Measurements from ENCODE around the gene PTH2. TPM values are rescaled to one million over a fixed set of nuclear protein-coding genes. Genes with fewer than 3 reads are reported as not detected.
"Not testable (repeated sequence)": the region's sequence is repeated elsewhere in the genome, so short reads cannot be mapped to it uniquely, and the experiment has no call there.

Gene PTH2
- total RNA-seq, 1 experiment from 2014 or later, result not detected

- no peak for DNase-seq (ENCODE audit: extremely low read depth, low read depth)
Observed at GRCh38 chr19:49450405-49450804, 27.2 kb upstream of the PTH2 start.

- no peak for DNase-seq (ENCODE audit: extremely low read depth, low read depth)
Observed at GRCh38 chr19:49448432-49448786, 25.2 kb upstream of the PTH2 start.

DNA sequence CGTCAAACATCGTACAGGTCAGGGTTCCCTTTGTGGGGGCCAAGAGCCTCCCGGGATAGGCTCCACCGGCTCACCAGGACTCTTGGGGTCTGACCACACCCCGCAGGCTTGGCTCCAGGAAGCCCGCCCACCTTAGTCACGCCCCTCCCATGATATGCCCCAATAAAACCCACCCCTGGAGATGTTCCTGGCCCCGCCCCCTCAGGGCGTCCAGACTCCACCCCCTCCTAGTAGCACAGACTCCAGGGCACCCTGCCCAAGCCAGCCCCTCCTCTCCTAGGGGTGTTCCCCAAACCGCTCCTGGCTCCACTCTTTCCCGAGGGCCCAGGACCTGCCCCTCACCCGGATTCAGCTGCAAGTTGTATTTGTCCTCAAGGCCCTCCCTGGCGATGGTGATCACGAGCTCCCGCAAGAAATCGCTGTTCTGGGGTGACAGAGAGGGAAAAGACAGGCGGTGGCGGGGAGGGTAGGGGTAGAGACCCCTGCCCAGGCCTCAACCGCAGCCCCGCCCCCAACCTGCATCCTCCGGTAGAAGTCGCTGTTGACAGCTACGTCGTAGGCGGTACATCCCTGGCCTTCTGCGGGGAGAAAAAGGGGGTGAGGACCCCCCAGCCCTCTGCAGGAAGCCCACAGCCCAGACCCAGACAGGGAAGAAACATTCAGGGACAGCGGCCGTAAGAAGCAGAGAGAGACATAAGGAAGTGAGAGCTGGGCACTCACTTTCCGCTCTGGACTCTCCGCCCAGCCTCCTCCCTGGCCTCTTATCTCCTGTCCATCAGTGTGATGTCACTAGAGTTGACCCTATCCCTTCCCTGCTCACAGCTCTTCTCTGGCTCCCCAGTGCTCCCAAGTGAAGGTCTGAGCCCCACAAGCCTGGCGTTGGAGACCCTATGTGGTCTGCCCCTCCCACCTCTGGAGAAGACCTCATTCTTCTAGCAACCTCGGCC is 24.5 kb upstream of the PTH2 start:
- no peak for DNase-seq (ENCODE audit: extremely low read depth, low read depth)

GRCh38 chr19:49445997-49446396 is 22.8 kb upstream of the PTH2 start:
- DNase-seq (ENCODE audit: extremely low read depth, low read depth), result no peak

DNA sequence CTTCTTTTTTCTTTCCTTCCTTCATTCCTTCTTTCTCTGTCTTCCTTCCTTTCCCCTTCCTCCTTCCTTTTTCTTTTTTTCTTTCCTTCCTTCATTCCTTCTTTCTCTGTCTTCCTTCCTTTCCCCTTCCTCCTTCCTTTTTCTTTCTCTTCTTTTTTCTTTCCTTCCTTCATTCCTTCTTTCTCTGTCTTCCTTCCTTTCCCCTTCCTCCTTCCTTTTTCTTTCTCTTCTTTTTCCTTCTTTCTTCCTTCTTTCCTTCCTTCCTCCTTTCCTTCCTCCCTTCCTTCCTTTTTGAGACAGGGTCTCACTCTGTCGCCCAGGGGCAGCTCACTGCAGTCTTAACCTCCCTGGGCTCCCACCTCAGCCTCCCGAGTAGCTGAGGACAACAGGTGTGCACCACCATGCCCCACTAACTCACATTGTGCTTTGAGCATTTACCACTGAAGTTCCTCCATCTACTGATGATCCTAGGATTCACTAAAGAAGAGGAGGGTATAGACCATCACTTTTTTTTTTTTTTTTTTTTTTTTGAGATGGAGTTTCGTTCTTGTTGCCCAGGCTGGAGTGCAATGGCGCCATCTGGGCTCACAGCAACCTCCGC is 21.0 kb upstream of the PTH2 start:
- DNase-seq (ENCODE audit: extremely low read depth, low read depth), result not testable (repeated sequence)

DNA sequence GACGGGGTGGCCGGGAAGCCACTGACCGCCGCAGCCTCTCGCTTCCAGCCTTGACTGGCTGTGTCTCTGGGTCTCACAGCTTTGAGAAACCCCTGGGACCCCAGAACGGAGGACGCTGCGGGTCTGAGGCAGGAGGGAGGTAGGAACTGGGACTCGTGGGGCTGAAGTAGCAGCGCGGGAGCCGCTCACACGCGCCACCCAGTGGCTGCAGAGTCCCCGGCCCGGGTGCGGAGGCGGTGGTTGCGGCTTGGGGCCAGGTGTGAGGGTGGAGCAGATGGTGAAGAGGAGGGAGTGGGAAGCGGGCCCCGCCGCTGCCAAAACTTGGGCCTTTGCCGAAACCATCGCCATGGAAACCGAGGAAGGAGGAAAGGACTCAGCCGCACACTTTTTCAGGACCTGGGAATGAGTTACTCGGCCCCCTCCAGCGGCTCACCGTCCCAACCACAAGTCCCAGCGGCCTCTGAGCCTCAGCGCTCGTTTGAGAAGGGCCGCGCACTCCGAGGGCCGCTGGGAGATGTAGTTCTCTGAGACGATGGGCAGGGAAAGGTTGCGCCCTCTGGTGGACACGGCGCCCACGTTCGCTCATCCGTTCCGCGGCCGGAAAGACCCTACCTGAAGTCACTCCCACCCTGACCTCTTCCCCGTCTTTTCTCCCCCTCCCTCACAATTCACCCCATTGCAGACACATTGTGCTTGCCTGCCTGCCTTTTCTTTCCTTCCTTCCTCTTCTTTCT is 20.3 kb upstream of the PTH2 start:
- peak; percentile 88 for DNase-seq (ENCODE audit: extremely low read depth, low read depth)

DNA sequence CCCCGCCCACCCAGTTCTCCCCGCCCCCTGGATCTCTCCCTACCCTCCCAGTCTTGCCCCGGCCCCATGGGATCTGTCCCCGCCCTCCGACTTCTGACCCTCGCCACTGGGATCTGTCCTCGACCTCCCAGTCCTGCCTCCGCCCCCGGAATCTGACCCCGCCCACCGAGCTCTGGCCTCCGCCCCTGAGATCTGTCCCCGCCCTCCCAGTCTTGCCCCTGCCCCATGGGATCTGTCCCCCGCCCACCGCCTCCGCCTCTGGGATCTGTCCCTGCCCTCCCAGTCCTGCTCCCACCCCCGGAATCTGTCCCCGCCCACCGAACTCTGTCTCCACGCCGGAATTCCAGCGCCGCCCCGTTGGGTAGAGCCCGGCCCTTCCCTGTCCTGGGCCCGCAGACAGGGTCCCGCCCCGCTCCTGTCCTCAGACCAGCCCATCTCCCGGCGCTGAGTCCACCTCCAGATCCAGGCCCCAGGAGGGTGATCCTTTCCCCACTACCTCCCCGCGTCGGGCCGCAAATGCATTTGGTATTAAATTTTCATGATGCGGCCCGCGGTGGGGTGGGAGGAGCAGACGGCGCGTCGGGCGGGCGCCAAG is 19.6 kb upstream of the PTH2 start:
- DNase-seq (ENCODE audit: extremely low read depth, low read depth), result peak; percentile 85

- DNase-seq (ENCODE audit: extremely low read depth, low read depth), result no peak
Observed at GRCh38 chr19:49442354-49442753, 19.1 kb upstream of the PTH2 start.

GRCh38 chr19:49441960-49442350 is 18.7 kb upstream of the PTH2 start:
- no peak for DNase-seq (ENCODE audit: extremely low read depth, low read depth)

DNA sequence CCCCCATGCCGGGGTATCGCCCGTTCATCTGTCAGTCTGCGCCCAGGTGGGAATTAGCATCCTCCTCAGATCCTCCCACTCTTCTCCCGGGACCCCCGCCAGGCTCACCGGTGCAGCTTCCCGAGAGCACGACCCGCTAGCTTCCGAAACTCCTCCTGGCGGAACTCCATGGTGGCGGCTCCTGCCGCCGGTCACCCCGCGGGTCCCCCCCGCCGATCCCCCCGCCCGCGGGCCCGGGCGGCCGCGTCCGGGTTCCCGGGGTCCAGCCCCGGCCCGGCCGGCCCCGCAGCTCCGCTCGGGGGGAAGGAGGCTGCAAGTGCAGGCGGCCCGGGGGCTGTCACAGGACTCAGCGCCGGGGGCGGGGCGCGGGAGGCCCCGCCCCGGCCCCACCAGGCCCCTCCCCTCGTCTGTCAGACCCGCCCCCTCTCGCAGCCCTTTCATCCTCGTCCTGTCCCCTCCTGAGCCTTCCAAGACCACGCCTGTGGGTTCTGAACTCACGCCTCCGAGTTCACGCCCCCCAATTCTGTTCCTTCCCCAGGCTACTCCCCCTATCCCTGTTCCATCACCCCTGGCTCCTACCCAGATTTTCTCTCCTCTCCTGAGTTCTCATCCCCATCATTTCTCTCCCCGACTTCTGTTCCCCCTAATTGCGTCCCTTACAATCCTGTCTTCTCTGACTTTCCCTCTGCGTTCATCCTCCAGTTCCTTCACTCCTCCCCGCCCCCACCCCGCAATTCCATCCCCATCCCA is 18.1 kb upstream of the PTH2 start, which contains the start of gene SLC17A7:
TSS of gene SLC17A7 (minus strand) at position 318 of the 750 bp plus-strand sequence. CDS start at position 170, 148 bp downstream.
- DNase-seq (ENCODE audit: extremely low read depth, low read depth), result no peak

GRCh38 chr19:49440439-49441209 is 17.4 kb upstream of the PTH2 start:
- DNase-seq (ENCODE audit: extremely low read depth, low read depth), result no peak

GRCh38 chr19:49439836-49440235 is 16.6 kb upstream of the PTH2 start:
- no peak for DNase-seq (ENCODE audit: extremely low read depth, low read depth)

DNA sequence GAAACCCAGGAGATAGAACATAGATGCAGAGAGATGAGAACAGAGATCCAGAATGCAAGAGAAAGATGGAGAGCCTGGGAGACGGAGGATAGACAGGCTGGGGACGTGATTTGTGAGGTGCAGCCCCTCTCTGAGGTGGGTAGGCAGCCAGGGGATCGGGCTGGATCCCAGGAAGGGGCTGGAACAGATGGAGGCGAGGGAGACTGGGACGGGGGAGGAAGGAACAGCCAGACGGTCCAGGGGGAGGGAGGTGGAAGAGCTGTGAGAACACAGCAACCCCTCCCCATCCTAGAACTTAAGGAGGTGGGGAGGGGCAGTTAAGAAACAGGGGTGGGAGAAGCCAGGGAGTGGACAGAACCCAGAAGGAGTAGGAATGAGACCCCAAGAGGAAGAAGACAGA is 15.0 kb upstream of the PTH2 start:
- DNase-seq (ENCODE audit: extremely low read depth, low read depth), result no peak

DNA sequence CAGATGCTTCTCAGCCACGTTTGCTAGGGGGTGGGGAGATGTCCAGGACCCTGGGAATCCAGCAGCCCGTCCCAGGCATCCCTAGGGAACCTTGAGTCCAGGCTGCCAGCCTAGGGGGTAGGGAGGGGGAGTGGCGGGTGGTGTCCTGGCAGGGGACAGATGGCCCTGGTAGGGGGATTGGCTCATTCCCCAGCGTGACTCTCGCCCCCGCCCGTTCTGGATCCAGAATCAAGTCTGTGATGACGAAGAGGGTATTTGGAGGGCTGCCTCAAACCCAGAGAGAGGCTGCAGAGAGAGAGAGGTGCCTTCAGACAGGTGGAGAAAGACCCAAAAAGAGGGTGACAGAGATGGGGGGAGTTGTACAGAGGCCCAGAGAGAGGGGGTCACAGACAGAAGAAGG is 14.0 kb upstream of the PTH2 start:
- DNase-seq (ENCODE audit: extremely low read depth, low read depth), result no peak

DNA sequence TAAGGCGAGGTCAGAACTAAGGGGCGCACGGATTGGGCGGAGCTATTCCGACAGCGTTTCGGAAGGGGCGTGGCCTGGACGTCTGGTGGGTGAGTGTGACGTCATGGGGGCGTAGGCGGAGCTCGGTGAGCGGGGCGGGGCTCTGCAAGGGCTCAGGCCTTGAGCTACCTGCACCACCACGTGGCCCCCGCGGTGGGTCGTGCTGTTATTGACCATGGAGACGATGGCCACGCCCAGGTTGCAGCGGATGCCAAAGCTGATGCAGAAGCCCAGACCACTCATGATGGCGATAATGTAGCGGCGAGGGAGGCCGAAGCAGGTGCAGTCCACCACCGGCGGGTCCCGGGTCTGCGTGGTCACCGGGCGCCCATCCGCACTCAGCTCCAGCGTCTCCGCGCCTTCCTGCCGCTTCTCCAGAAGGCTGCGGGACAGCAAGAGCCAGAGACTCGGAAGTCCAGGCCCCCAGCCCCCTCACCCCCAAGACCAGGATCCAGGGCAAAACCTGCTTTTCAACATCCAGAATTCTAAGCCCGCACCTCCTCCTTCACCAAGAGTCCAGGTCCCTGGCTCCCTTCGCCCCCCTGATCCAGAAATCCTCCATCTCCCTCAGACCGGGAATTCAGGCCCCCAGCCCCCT is 13.3 kb upstream of the PTH2 start:
- no peak for DNase-seq (ENCODE audit: extremely low read depth, low read depth)

GRCh38 chr19:49435670-49436069 is 12.4 kb upstream of the PTH2 start:
- no peak for DNase-seq (ENCODE audit: extremely low read depth, low read depth)

GRCh38 chr19:49434907-49435583 is 11.8 kb upstream of the PTH2 start:
- no peak for DNase-seq (ENCODE audit: extremely low read depth, low read depth)

DNA sequence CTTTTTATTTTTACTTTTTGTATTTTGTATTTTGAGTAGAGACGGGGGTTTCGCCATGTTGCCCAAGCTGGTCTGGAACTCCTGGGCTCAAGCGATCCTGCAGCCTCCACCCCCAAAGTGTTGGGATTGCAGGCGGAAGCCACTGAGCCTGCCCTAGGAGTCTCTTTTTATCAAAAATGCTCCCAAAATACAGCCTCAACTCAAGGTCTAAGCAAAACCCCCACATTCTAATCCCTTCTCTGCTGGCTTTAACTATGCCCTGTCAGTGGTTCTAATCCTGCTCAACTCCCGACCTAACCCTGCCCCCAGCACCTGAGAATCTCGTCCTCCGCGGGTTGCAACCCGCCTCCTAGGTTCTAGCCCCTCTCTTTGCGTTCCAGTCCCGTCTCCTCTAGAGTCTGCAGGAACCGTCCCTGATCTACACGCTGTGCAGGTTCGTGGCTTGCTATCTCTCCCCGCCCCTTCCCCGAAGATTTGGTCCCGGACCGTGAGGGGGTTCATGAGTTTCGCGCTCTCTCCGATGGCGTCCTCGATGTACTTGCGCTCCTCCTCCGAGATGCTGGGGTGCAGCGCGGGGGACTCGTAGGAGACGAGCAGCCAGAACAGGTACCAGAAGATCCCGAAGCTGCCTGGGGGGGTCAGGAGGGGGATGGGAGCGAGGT is 10.1 kb upstream of the PTH2 start:
- no peak for DNase-seq (ENCODE audit: extremely low read depth, low read depth)

Data from NCI-H460 (cell line).